Measurements from ENCODE around the gene CD300C.

DNA sequence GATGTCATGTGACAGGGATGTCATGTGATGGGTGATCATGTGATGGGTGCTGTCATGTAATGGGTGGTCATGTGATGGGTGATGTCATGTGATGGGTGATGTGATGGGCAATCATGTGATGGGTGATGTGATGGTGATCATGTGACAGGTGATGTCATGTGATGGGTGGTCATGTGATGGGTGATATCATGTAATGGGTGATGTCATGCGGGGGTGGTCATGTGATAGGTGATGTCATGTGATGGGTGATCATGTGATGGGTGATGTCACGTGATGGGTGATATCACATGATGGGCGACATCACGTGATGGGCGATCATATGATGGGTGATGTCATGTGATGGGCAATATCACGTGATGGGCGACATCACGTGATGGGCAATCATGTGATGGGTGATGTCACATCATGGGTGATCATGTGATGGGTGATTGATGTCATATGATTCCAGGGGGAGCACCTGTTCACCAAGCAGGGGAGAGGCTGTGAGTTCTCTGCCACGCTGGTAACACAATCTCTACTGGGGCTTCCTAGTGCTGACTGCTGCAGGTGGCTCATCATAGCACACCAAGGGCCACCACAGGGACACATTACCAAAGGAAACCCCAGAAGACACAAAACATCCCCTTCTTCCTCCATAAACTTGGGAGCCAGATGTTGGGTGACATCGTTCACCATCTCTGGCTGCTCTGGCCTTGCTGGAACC lies 31.1 kb downstream of the CD300C start:
- TF ChIP-seq, protein P1, sequence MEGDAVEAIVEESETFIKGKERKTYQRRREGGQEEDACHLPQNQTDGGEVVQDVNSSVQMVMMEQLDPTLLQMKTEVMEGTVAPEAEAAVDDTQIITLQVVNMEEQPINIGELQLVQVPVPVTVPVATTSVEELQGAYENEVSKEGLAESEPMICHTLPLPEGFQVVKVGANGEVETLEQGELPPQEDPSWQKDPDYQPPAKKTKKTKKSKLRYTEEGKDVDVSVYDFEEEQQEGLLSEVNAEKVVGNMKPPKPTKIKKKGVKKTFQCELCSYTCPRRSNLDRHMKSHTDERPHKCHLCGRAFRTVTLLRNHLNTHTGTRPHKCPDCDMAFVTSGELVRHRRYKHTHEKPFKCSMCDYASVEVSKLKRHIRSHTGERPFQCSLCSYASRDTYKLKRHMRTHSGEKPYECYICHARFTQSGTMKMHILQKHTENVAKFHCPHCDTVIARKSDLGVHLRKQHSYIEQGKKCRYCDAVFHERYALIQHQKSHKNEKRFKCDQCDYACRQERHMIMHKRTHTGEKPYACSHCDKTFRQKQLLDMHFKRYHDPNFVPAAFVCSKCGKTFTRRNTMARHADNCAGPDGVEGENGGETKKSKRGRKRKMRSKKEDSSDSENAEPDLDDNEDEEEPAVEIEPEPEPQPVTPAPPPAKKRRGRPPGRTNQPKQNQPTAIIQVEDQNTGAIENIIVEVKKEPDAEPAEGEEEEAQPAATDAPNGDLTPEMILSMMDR (IDR thresholded peaks at IDR 0.05) = no peak
- TF ChIP-seq POLR2A (IDR thresholded peaks at IDR 0.05) = no peak

Measured in body of pancreas (tissue), 4 donors.